ENCODE data around the gene HGF.
"Not testable (repeated sequence)": the region's sequence is repeated elsewhere in the genome, so short reads cannot be mapped to it uniquely, and the experiment has no call there.

HGF gene

DNA sequence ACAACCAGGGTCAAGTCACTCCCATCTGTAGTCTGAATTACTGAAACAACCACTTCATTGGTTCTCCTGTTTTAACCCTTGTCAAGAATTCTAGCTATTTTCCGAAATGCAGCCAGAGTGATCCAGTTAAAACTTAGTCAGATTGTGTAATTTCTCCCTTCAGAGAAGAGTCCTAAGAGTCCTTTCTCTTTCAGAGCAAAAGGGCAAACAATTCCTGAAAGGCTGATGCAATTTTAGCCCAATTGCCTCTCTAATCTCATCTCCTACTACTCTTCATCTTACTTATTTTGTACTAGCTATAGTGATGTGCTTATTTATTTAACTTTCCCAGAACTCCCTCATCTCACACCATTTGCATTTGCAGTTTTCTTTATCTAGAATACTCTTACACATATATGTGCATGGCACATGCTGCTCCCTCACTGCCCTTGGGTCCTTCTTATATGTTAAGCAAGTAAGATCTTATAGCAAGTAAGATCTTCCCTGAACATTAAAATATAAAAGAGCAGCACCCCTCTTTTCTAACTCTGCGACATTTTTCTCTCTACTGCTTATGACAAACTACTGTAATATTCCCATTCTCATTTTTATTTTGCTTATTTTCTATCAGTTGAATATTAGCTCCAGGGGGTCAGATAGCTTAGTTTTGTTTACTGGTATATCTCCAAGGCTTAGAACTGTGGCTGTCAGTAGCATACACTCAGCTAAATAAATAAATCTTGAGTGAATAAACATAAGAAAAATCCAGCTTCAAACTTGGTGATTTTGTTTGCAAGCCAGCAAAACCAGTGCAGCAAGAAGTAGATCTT lies 44.6 kb downstream of the HGF start:
- H3K27me3 ChIP-seq (ENCODE audit: insufficient read depth, low read depth, severe bottlenecking) = no peaks in the 10 kb centered on the region
- TF ChIP-seq, protein P1, sequence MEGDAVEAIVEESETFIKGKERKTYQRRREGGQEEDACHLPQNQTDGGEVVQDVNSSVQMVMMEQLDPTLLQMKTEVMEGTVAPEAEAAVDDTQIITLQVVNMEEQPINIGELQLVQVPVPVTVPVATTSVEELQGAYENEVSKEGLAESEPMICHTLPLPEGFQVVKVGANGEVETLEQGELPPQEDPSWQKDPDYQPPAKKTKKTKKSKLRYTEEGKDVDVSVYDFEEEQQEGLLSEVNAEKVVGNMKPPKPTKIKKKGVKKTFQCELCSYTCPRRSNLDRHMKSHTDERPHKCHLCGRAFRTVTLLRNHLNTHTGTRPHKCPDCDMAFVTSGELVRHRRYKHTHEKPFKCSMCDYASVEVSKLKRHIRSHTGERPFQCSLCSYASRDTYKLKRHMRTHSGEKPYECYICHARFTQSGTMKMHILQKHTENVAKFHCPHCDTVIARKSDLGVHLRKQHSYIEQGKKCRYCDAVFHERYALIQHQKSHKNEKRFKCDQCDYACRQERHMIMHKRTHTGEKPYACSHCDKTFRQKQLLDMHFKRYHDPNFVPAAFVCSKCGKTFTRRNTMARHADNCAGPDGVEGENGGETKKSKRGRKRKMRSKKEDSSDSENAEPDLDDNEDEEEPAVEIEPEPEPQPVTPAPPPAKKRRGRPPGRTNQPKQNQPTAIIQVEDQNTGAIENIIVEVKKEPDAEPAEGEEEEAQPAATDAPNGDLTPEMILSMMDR (IDR thresholded peaks at IDR 0.05; ENCODE audit: low read depth, low read length) = no peak
- H3K36me3 ChIP-seq = no peaks in the 10 kb centered on the region
- DNase-seq = no peak
- H3K9me3 ChIP-seq (ENCODE audit: severe bottlenecking) = no peaks in the 10 kb centered on the region
- no peak overlapping the region for H3K27ac ChIP-seq
- no peak overlapping the region for H3K4me3 ChIP-seq (ENCODE audit: low read depth, low read length)

DNA sequence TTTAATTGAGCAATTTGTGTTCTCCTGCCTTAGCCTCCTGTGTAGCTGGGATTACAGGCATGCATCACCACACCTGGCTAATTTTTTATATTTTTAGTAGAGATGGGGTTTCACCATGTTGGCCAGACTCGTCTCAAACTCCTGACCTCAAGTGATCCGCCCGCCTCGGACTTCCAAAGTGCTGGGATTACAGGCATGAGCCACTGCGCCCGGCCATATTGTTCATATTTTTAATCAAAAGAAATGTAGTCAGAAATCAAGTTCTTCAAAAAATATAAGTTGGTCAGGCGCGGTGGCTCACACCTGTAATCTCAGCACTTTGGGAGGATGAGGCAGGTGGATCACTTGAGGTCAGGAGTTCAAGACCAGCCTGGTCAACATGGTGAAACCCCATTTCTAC lies 47.6 kb downstream of the HGF start:
- not testable (repeated sequence) for H3K36me3 ChIP-seq, H3K27ac ChIP-seq

DNA sequence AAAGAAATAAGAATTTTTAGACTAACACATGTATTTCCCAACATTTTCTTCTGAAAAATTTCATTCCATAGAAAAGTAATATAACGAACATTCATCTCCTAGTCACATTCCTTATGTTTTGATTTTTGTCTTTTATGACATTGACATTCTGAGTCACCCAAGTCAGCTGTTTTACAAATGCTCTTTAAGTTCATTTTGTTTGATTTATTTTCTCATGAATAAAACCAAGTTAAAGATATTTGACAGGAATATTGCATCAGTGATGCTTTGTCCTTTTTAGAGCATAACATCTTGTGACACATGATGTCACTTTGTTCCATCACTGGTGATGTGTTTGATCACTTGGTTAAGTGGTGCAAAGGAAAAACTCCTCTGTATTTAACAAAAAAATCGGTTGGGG lies 48.4 kb downstream of the HGF start:
- Histone ChIP-seq H3K36me3 (no peaks in the 10 kb centered on the region), H3K27ac (no peak overlapping the region), H3K9me3 (ENCODE audit: severe bottlenecking) (no peaks in the 10 kb centered on the region), H3K27me3 (ENCODE audit: insufficient read depth, low read depth, severe bottlenecking) (no peaks in the 10 kb centered on the region), H3K4me3 (ENCODE audit: low read depth, low read length) (no peak overlapping the region)
- no peak for DNase-seq
- TF ChIP-seq, protein P1 (IDR thresholded peaks at IDR 0.05; ENCODE audit: low read depth, low read length) = no peak

More for the DNA sequence above, 47.6 kb downstream of the HGF start:
- DNase-seq; H3K9me3 ChIP-seq (ENCODE audit: severe bottlenecking); H3K4me3 ChIP-seq (ENCODE audit: low read depth, low read length); H3K27me3 ChIP-seq (ENCODE audit: insufficient read depth, low read depth, severe bottlenecking): not testable (repeated sequence)

DNA sequence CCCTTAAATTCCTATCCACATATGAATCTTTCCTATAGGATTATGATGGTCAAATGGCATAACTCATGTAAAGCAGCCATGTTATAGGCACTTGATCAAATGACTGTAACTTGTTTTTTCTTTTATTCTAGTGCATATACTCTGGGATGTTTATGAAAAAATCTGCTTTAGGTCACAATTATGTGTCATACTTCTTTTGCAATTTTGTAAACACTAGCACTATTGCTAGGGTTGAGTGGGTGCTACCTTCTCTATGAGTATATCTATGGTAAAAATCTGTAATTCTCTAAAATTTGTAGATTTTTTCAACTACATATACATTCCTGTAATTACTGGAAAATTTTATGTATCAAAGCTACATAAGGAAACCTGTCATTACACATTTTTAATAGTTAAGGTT lies 50.0 kb downstream of the HGF start:
- Histone ChIP-seq H3K36me3 (no peaks in the 10 kb centered on the region), H3K27ac (no peak overlapping the region), H3K9me3 (ENCODE audit: severe bottlenecking) (no peaks in the 10 kb centered on the region), H3K4me3 (ENCODE audit: low read depth, low read length) (no peak overlapping the region), H3K27me3 (ENCODE audit: insufficient read depth, low read depth, severe bottlenecking) (no peaks in the 10 kb centered on the region)
- no peak for DNase-seq
- TF ChIP-seq, protein P1 (IDR thresholded peaks at IDR 0.05; ENCODE audit: low read depth, low read length) = no peak

DNA sequence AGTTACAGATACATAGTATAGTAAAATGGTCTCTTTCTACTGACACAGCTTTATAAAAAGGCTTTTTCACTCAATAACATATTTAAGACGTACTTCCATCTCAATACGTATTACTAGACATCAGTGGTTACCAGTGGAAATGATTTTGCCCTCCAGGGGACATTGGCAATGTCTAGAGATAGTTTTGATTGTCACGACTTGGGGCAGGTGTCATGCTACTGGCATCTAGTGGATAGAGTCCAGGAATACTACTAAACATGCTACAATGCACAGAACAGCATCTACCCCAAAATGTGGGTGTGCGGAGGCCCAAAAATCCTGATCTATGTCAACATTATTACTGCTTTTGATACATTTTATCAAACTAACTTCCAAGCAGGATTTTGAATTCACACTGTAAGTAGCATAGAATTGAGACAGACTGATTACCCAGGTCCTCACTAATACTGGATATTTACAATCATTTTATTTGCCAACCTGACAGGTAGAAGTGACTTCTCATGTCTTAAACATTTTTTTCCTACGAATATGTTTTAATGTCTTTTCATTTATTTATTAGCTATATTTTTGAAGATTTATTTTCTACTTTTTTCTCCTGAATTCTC lies 53.8 kb downstream of the HGF start:
- TF ChIP-seq, protein P1 (IDR thresholded peaks at IDR 0.05; ENCODE audit: low read depth, low read length) = peak; percentile 40; the same call in 1 of the 2 replicates
- Histone ChIP-seq H3K27ac (no peak overlapping the region), H3K27me3 (ENCODE audit: insufficient read depth, low read depth, severe bottlenecking) (no peaks in the 10 kb centered on the region), H3K36me3 (no peaks in the 10 kb centered on the region), H3K4me3 (ENCODE audit: low read depth, low read length) (no peak overlapping the region), H3K9me3 (ENCODE audit: severe bottlenecking) (no peaks in the 10 kb centered on the region)
- DNase-seq = peak; percentile 19

DNA sequence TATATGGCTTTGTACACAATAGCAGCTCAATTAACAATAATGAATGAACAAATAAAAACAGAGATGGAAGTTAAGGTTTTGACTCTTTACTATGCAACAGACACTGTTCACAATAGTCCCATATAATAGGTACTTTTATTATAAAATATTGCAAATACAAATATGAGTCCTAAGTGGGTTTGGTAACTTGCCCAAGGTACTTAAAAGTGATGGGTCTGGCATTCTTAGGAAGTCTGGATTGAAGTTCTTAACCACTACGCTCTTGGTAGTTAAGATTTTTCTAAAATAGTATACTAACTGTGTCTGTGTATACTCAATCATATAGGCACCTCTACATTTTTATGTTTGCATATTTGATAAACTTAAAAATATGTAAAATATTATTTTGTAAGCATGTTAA lies 55.5 kb downstream of the HGF start:
- no peak overlapping the region for H3K4me3 ChIP-seq (ENCODE audit: low read depth, low read length)
- H3K27ac ChIP-seq = no peak overlapping the region
- H3K36me3 ChIP-seq = no peaks in the 10 kb centered on the region
- no peaks in the 10 kb centered on the region for H3K27me3 ChIP-seq (ENCODE audit: insufficient read depth, low read depth, severe bottlenecking)
- no peaks in the 10 kb centered on the region for H3K9me3 ChIP-seq (ENCODE audit: severe bottlenecking)
- DNase-seq = no peak
- TF ChIP-seq, protein P1 (IDR thresholded peaks at IDR 0.05; ENCODE audit: low read depth, low read length) = no peak

All from WERI-Rb-1 (cell line).